Endometrial microvascular endothelial cells (primary cell): ENCODE data around the gene CTNNA1. TPM values are rescaled to one million over a fixed set of nuclear protein-coding genes. Genes with fewer than 3 reads are reported as not detected.
"Not testable (repeated sequence)": the region's sequence is repeated elsewhere in the genome, so short reads cannot be mapped to it uniquely, and the experiment has no call there.

Experiments
- in situ Hi-C: cut with HindIII; loops from 2 replicates; pipeline ENCODE4 v1.10.0; 2017; ENCODE audit warnings: low sequenced_read_pairs, low pct_unique_long_range_greater_than_20kb; ENCODE audit errors: inconsistent ontology term
- total RNA-seq: library from RNA; depleted of rRNA; stranded (reverse); fragments of >200 nt; gene quantifications from one replicate; pipeline ENCODE4 v1.2.3, GENCODE V29; 2015; ENCODE audit errors: inconsistent ontology term

Gene CTNNA1
- total RNA-seq, 1 donor from 2014 or later, result 386 TPM

- in situ Hi-C loops, result no loop called here
These were observed 37.5 kb downstream of the CTNNA1 start for GRCh38 chr5:138790684-138791083.

- in situ Hi-C loops, result no loop called here
These were observed 39.1 kb downstream of the CTNNA1 start for GRCh38 chr5:138792195-138792790.

GRCh38 chr5:138793575-138793974 is 40.4 kb downstream of the CTNNA1 start:
- in situ Hi-C loops, result no loop called here

- in situ Hi-C loops, result no loop called here
These were observed 50.1 kb downstream of the CTNNA1 start for GRCh38 chr5:138803285-138803684.

GRCh38 chr5:138803935-138804334 is 50.7 kb downstream of the CTNNA1 start:
- in situ Hi-C loops, result no loop called here

GRCh38 chr5:138805096-138805495 is 51.9 kb downstream of the CTNNA1 start:
- in situ Hi-C loops, result no loop called here

GRCh38 chr5:138807182-138807581 is 54.0 kb downstream of the CTNNA1 start:
- in situ Hi-C loops, result no loop called here

GRCh38 chr5:138809391-138809790 is 56.2 kb downstream of the CTNNA1 start:
- in situ Hi-C loops, result no loop called here

GRCh38 chr5:138810861-138811260 is 57.6 kb downstream of the CTNNA1 start:
- in situ Hi-C loops, result not testable (repeated sequence)

- in situ Hi-C loops, result no loop called here
These were observed 62.3 kb downstream of the CTNNA1 start for GRCh38 chr5:138815529-138815928.

GRCh38 chr5:138817241-138817640 is 64.0 kb downstream of the CTNNA1 start:
- in situ Hi-C loops, result no loop called here

- in situ Hi-C loops, result no loop called here
These were observed 65.9 kb downstream of the CTNNA1 start for GRCh38 chr5:138819081-138819480.

GRCh38 chr5:138820695-138821094 is 67.5 kb downstream of the CTNNA1 start:
- in situ Hi-C loops, result no loop called here

GRCh38 chr5:138824516-138824915 is 71.3 kb downstream of the CTNNA1 start:
- in situ Hi-C loops, result no loop called here

GRCh38 chr5:138824924-138825863 is 72.0 kb downstream of the CTNNA1 start:
- in situ Hi-C loops, result no loop called here

GRCh38 chr5:138828556-138828955 is 75.3 kb downstream of the CTNNA1 start:
- in situ Hi-C loops, result no loop called here

GRCh38 chr5:138829341-138829740 is 76.1 kb downstream of the CTNNA1 start:
- in situ Hi-C loops, result no loop called here

- in situ Hi-C loops, result no loop called here
These were observed 78.5 kb downstream of the CTNNA1 start for GRCh38 chr5:138831703-138832102.

- in situ Hi-C loops, result no loop called here
These were observed 79.0 kb downstream of the CTNNA1 start for GRCh38 chr5:138832218-138832617.

GRCh38 chr5:138833080-138833479 is 79.9 kb downstream of the CTNNA1 start:
- in situ Hi-C loops, result no loop called here
